DND-41 (cell line): Measurements from ENCODE around the gene DUSP10.

Source experiments
- CTCF ChIP-seq: IDR thresholded peaks from 2 replicates; pipeline ENCODE4 v1.5.1; 2012; ENCODE audit warnings: borderline replicate concordance, low read length, moderate library complexity, mild to moderate bottlenecking; ENCODE audit not compliant: poor library complexity, severe bottlenecking; ENCODE audit errors: extremely low read depth
- EZH2 ChIP-seq: IDR thresholded peaks from 3 replicates; pipeline ENCODE4 v1.6.1; 2012; ENCODE audit warnings: borderline replicate concordance, low read depth, mild to moderate bottlenecking, moderate library complexity, low read length, inconsistent platforms; ENCODE audit not compliant: severe bottlenecking

GRCh38 chr1:221775206-221775605 lies 33.3 kb upstream of the DUSP10 start:
- TF ChIP-seq CTCF (no peak), EZH2 (no peak)
